Muscle layer of duodenum (tissue), 2 donors: ENCODE data around the gene ZBTB1.
"Not testable (repeated sequence)": the region's sequence is repeated elsewhere in the genome, so short reads cannot be mapped to it uniquely, and the experiment has no call there.

Experiments
- H3K27ac ChIP-seq: one replicate; pipeline ENCODE4 v1.7.0; 2013; ENCODE audit warnings: mild to moderate bottlenecking, low read length
- H3K27me3 ChIP-seq: one replicate; pipeline ENCODE4 v1.7.0; 2013; ENCODE audit warnings: low read depth, mild to moderate bottlenecking, control low read depth, low read length
- H3K36me3 ChIP-seq, 2 donors: one replicate each; pipeline ENCODE4 v1.7.0; 2013; ENCODE audit warnings: low read length in 2 of 2, control low read depth in 1 of 2, mild to moderate bottlenecking in 1 of 2; ENCODE audit not compliant: insufficient read depth in 2 of 2, control insufficient read depth in 1 of 2
- H3K4me1 ChIP-seq, 2 donors: one replicate each; pipeline ENCODE4 v1.7.0; 2013; ENCODE audit warnings: low read length in 2 of 2, mild to moderate bottlenecking in 2 of 2, control low read depth in 1 of 2, moderate library complexity in 1 of 2; ENCODE audit not compliant: insufficient read depth in 2 of 2, control insufficient read depth in 1 of 2
- H3K4me3 ChIP-seq, 2 donors: one replicate each; pipeline ENCODE4 v1.7.0; 2013; ENCODE audit warnings: low read length in 2 of 2, low read depth in 1 of 2, mild to moderate bottlenecking in 1 of 2
- H3K9me3 ChIP-seq, 2 donors: one replicate each; pipeline ENCODE4 v1.7.0; 2013; ENCODE audit warnings: low read length in 2 of 2, control low read depth in 1 of 2, mild to moderate bottlenecking in 1 of 2; ENCODE audit not compliant: control insufficient read depth in 1 of 2
- donor health status: healthy.

The ZBTB1 gene

DNA sequence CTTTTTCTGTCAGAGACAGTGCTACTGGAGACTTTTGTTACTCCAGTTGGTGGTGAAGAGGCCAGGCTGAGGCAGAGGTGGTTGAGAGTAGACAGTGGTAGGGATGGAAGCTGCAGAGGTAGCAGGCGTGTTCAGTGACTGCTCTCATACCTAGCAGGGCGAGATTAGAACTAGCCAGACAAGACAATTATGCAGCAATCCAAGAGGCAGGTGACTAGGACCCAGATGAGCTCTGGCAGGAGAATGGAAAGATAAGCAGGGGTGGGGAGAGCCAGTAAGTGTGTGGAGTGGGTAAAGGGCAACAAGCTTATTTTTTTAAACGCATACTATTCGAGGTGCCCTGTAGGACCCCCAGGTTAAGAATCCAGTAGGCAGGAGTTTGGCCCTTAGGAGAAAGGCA, 50.0 kb downstream of the ZBTB1 start:
- no peaks in the 10 kb centered on the region for H3K27me3 ChIP-seq
- H3K27ac ChIP-seq = no peak overlapping the region
- H3K4me1 ChIP-seq = peaks cover 0 to 10% of the 10 kb centered on the region in 2 donors
- H3K9me3 ChIP-seq = no peaks in the 10 kb centered on the region
- H3K36me3 ChIP-seq = no peaks in the 10 kb centered on the region
- no peak overlapping the region for H3K4me3 ChIP-seq

GRCh38 chr14:64556526-64556925, 52.0 kb downstream of the ZBTB1 start:
- Histone ChIP-seq H3K27me3 (no peaks in the 10 kb centered on the region), H3K4me3 (no peak overlapping the region), H3K4me1 (no peaks in the 10 kb centered on the region), H3K36me3 (no peaks in the 10 kb centered on the region), H3K27ac (no peak overlapping the region), H3K9me3 (no peaks in the 10 kb centered on the region)

DNA sequence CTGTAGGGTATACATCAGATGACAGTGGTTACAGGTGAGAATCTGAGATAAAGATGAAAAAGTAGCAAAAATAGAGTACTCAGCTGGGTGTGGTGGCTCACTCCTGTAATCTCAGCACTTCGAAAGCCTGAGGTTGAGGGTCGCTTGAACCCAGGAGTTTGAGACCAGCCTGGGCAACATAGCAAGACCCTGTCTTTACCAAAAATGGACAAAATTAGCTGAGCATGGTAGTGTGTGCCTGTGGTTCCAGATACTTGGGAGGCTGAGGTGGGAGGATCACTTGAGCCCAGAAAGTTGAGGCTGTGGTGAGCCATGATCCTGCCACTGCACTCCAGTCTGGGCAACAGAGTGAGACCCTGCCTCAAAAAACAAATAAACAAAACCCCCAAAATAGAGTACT, 53.6 kb downstream of the ZBTB1 start:
- not testable (repeated sequence) for H3K4me1 ChIP-seq, H3K9me3 ChIP-seq, H3K27me3 ChIP-seq, H3K27ac ChIP-seq, H3K36me3 ChIP-seq, H3K4me3 ChIP-seq

DNA sequence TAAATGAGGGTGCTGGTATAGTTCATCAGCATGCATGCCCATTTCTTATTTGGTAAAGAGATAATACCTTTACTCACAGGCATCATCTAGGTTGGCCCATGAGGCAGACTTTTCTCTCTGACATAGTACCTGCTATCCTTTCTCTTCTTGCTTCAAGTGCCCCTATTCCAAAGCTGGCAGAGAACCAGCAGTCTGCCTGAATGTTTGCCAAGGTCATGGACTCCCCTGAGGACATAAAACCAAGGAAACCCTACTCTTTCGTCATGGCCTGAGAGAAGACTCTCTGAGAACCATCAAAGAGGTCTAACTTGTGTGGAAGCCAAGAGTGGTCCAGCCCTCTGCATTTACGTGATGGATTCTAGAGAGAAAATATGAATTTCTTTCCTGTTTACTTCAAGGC, 57.1 kb downstream of the ZBTB1 start:
- H3K9me3 ChIP-seq = no peaks in the 10 kb centered on the region
- H3K4me1 ChIP-seq = peaks cover 3 to 6% of the 10 kb centered on the region in 2 donors
- H3K4me3 ChIP-seq = no peak overlapping the region
- H3K36me3 ChIP-seq = no peaks in the 10 kb centered on the region
- no peaks in the 10 kb centered on the region for H3K27me3 ChIP-seq
- H3K27ac ChIP-seq = peak overlapping the region; percentile 29

DNA sequence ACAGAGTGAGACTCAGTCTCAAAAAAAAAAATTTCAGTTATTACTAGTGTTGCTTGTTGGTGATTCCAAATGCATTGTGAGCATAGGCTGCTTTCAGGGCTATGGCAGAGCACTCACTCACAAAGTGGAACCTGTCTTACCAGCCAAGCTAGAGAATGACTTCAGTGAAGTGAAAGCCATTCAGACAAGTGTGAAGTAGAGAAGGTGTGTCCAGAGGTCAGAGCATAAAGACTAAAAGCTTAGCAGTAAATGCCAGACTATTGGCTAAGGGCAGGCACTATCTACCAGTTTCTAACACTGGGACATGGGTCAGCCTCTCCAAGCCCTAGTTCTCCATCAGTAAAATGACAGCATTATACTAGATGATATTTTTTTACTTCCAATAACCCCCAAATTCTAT, 57.9 kb downstream of the ZBTB1 start:
- no peaks in the 10 kb centered on the region for H3K36me3 ChIP-seq
- no peaks in the 10 kb centered on the region for H3K27me3 ChIP-seq
- no peak overlapping the region for H3K27ac ChIP-seq
- no peak overlapping the region for H3K4me3 ChIP-seq
- H3K4me1 ChIP-seq = peaks cover 7 to 14% of the 10 kb centered on the region in 2 donors
- H3K9me3 ChIP-seq = no peaks in the 10 kb centered on the region

DNA sequence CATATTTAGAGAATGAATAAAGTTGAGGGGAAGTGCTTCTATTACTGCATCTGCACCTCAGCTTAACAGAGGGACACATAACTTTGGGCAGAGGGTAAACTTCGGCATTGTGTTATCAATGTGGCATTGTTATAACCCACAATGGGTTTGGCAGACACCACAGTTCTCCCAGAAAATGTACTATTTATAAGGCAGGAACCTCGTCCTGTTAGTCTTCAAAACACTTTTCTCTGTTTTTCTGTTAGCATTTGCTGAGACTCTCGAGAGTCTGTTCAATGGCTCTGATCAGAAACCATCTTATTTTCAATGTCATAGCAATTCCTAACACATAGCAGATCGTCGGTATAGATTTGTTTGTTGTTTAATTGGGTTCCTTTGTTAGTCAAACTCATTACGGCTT, 59.1 kb downstream of the ZBTB1 start:
- Histone ChIP-seq H3K4me3 (no peak overlapping the region), H3K27ac (no peak overlapping the region), H3K9me3 (no peaks in the 10 kb centered on the region), H3K27me3 (no peaks in the 10 kb centered on the region), H3K36me3 (no peaks in the 10 kb centered on the region), H3K4me1 (peaks cover 7 to 19% of the 10 kb centered on the region in 2 donors)

GRCh38 chr14:64566651-64567122, 62.1 kb downstream of the ZBTB1 start:
- H3K4me3 ChIP-seq = no peak overlapping the region
- no peaks in the 10 kb centered on the region for H3K36me3 ChIP-seq
- H3K27ac ChIP-seq = no peak overlapping the region
- no peaks in the 10 kb centered on the region for H3K9me3 ChIP-seq
- peaks cover 7 to 28% of the 10 kb centered on the region in 2 donors for H3K4me1 ChIP-seq
- H3K27me3 ChIP-seq = no peaks in the 10 kb centered on the region

DNA sequence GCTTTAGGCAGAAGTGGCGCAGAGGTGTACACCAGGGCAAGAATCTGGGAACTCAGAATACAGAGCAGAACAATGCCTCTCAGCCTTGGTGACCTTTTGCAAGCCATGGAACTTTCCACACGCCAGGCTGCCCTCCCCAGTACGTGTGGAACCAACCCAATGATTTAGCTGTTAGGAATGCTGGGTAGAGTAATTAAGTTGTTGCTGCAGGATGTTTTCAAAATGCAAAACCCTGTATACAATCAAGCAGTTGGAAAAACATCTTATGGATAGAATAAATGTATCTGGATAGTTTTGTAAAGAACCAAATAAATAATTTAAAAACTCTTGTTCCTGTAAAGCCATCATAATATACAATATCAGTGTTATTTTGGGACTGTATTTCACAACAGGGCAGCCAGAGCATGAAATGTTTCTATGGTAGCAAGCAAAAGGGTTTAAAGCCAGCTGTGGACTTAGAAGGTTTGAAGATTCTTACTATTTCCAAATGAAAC, 64.6 kb downstream of the ZBTB1 start:
- H3K4me1 ChIP-seq = peaks cover 7 to 42% of the 10 kb centered on the region in 2 donors

DNA sequence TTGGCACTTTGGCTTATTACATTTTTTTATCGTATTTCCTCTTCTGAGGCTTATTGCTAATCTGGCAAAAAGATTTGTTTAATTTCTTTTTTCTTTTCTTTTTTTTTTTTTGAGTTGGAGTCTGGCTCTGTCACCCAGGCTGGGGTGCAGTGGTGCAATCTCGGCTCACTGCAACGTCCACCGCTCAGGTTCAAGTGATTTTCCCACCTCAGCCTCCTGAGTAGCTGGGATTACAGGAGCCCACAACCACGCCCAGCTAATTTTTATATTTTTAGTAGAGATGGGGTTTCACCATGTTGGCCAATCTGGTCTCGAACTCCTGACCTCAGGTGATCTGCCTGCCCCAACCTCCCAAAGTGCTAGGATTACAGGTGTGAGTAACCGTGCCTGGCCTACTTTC, 65.1 kb downstream of the ZBTB1 start:
- H3K36me3 ChIP-seq, H3K9me3 ChIP-seq, H3K4me3 ChIP-seq, H3K27me3 ChIP-seq: not testable (repeated sequence)
- H3K27ac ChIP-seq = peak overlapping the region; percentile 15
- peaks cover 7 to 42% of the 10 kb centered on the region in 2 donors for H3K4me1 ChIP-seq

More for the DNA sequence above, 64.6 kb downstream of the ZBTB1 start:
- Histone ChIP-seq H3K36me3 (no peaks in the 10 kb centered on the region), H3K4me3 (no peak overlapping the region), H3K27ac (peak overlapping the region; percentile 0), H3K9me3 (no peaks in the 10 kb centered on the region), H3K27me3 (no peaks in the 10 kb centered on the region)

DNA sequence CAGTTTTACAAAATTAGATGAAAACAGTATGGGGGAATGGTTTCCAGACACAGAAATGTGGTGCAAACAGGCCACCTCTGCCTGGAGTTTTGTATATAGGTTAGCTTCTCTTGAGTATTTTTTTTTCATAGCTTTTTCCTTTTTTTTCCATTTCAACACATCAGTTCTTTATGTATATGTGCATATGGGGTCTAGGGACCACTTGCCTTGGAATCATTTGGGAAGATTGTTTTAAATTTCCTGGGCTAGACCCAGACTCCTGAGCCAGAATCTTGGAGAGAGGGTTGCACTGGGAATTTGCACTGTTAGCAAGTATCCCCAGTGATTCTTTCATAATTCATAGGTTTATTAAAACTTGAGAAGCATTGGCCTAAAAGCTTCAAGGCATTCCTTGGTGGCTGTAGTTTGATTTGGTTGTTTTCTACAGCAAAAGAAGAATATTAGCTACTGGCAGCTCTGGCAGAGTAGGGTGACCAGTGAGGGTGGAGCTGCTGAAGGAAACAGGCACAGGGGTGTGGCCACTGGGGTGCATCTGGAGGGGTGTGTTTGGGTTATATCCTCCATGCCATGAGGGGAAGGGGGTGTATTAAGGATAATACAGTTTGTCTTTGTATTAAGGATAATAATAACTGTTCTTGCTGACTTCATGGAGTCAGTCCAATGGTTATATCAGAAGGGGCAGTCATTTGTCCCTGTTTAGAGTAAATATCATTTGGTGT, 68.0 kb downstream of the ZBTB1 start:
- peak overlapping the region; percentile 50 for H3K27ac ChIP-seq
- no peaks in the 10 kb centered on the region for H3K36me3 ChIP-seq
- H3K4me1 ChIP-seq = peaks cover 0 to 28% of the 10 kb centered on the region in 2 donors
- H3K4me3 ChIP-seq = no peak overlapping the region
- no peaks in the 10 kb centered on the region for H3K9me3 ChIP-seq
- no peaks in the 10 kb centered on the region for H3K27me3 ChIP-seq

DNA sequence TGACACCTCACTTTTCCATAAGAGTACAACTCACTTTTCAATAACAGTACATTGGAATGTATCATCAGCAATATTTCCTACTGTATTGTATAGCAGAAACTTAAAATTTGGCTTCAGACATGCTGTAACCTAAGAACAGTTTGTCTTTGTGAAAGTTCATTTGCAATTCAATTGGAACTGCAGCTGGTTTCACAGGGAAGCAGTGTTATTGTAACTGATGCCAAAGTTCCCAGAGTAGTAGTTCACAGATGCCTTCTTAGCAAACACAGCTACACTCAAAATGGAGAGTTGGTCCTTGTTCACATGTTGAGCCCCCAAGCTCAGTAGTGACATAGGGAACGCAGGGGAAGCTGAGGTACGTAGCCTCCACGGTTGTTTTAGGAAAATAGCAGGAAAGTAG, 68.5 kb downstream of the ZBTB1 start:
- no peaks in the 10 kb centered on the region for H3K36me3 ChIP-seq
- H3K27me3 ChIP-seq = no peaks in the 10 kb centered on the region
- H3K4me1 ChIP-seq = peaks cover 0 to 28% of the 10 kb centered on the region in 2 donors
- no peak overlapping the region for H3K4me3 ChIP-seq
- H3K27ac ChIP-seq = peak overlapping the region; percentile 50
- no peaks in the 10 kb centered on the region for H3K9me3 ChIP-seq
